ENCODE results near the gene NDOR1.
A peak's percentile ranks its signal among the peaks of the same experiment; 100 is the strongest.

NDOR1 gene

DNA sequence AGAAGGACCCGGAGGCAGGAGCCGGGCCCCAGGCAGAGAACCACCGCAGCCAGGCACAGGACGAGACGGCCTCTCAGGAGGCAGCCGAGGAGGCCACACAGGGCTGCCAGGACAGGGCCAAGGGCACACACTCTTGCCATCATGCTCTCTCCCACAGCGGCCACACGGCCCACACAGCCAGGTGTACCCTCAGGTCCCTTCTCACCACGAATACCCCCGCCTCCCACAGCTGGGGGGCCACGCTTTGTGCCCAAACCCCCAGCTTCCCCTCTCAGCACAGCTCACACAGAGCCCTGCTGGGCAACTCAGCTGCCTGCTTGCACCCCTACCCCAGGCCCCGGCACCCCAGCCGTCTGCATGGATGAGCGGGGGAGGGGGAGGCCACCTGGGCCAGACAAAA lies 11.7 kb upstream of the NDOR1 start:
- TF ChIP-seq, protein P1, sequence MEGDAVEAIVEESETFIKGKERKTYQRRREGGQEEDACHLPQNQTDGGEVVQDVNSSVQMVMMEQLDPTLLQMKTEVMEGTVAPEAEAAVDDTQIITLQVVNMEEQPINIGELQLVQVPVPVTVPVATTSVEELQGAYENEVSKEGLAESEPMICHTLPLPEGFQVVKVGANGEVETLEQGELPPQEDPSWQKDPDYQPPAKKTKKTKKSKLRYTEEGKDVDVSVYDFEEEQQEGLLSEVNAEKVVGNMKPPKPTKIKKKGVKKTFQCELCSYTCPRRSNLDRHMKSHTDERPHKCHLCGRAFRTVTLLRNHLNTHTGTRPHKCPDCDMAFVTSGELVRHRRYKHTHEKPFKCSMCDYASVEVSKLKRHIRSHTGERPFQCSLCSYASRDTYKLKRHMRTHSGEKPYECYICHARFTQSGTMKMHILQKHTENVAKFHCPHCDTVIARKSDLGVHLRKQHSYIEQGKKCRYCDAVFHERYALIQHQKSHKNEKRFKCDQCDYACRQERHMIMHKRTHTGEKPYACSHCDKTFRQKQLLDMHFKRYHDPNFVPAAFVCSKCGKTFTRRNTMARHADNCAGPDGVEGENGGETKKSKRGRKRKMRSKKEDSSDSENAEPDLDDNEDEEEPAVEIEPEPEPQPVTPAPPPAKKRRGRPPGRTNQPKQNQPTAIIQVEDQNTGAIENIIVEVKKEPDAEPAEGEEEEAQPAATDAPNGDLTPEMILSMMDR (IDR thresholded peaks at IDR 0.05; ENCODE audit: control insufficient read depth, extremely low read depth, insufficient read depth): no peak
- DNase-seq (ENCODE audit: low read depth): no peak
- H3K4me3 ChIP-seq (ENCODE audit: low read depth, low read length): no peak overlapping the region

- TF ChIP-seq, protein P1 (IDR thresholded peaks at IDR 0.05; ENCODE audit: control insufficient read depth, extremely low read depth, insufficient read depth): no peak
- peak overlapping the region; percentile 42 for H3K4me3 ChIP-seq (ENCODE audit: low read depth, low read length)
- DNase-seq (ENCODE audit: low read depth): no peak
Measured at GRCh38 chr9:137194388-137194787, 11.1 kb upstream of the NDOR1 start.

DNA sequence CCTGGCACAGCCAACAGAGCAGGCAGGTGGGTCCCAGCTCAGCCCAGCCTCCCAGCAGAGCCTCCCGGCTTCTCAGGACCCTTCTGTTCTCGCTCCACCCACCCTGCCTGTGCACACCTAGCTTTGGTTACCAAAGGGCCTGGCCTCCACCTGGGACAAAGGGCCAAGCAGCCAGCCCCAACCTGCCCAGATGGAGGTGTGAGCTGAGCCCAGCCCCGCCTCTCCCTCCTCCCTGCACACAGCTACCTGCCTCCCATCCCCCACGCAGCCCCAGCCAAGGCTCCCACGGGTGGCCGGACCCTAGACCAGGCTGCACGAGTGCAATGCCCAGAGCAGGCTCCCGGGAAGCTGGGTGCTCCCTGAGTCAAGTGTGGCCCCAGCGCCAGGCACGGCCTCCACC lies 10.6 kb upstream of the NDOR1 start:
- H3K4me3 ChIP-seq (ENCODE audit: low read depth, low read length): peak overlapping the region; percentile 42
- TF ChIP-seq, protein P1 (IDR thresholded peaks at IDR 0.05; ENCODE audit: control insufficient read depth, extremely low read depth, insufficient read depth): no peak
- no peak for DNase-seq (ENCODE audit: low read depth)

DNA sequence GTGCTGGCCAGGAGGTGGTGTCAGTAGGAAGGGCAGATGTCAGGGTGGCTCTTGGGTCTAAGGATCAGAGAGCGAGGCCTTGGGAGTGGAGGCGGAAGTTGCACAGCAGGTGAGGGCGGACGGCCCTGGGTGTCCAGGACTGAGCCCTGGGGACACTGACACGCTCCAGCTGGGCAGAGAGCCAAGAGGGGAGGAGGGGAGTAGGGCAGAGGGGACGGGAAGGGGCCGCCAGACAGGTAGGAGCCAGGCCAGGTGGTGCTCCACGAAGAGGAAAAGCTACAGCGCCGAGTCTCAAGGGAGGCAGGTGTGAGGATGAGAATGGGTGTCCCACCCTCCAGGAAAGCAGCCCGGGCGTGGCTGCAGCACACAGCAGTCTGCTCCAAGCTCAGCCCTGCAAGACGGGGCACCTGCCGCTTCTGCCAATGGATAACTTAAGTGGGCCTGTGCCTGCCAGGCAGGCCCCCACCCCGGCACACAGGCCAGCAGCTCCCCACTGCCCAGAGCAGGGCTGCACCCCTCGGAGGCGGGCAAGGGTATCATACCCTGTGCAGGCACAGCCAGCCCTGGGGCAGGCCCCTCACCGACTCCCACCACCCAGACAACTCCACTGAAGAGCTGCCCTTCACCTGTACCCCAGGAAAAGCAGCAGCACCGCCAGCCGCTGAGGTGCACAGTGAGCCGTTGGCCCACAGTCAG lies 9.8 kb upstream of the NDOR1 start:
- no peak for DNase-seq (ENCODE audit: low read depth)
- TF ChIP-seq, protein P1 (IDR thresholded peaks at IDR 0.05; ENCODE audit: control insufficient read depth, extremely low read depth, insufficient read depth): no peak
- peak overlapping the region; percentile 42 for H3K4me3 ChIP-seq (ENCODE audit: low read depth, low read length)

GRCh38 chr9:137198051-137198901 lies 7.2 kb upstream of the NDOR1 start:
- peak overlapping the region; percentile 49 for H3K4me3 ChIP-seq (ENCODE audit: low read depth, low read length)
- DNase-seq (ENCODE audit: low read depth): peak; percentile 73
- TF ChIP-seq, protein P1 (IDR thresholded peaks at IDR 0.05; ENCODE audit: control insufficient read depth, extremely low read depth, insufficient read depth): no peak

DNA sequence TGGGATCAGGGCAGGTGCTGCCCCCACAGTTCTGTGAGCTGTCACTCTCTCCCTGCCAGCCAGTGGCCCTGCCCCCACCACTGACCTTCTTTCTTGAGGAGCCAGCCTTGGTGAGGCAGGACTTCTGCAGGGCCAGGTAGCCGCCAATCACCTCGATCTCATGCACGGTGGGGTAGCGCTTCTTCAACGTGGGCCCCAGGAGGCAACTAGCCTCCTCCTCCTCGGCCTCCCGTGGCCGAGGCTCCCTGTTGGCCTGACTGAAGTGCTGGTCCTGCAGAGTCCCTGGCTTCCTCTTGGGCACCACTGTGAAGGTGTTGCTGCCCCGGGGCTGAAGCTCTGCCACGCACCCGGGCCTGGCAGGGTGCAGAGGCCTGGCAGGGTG lies 6.6 kb upstream of the NDOR1 start:
- TF ChIP-seq, protein P1 (IDR thresholded peaks at IDR 0.05; ENCODE audit: control insufficient read depth, extremely low read depth, insufficient read depth): no peak
- DNase-seq (ENCODE audit: low read depth): no peak
- H3K4me3 ChIP-seq (ENCODE audit: low read depth, low read length): peak overlapping the region; percentile 49

All from LNCaP clone FGC (cell line).